Activated gamma-delta T cell treated with anti-CD3 and anti-CD28 coated beads, Interleukin-2, amount 50 U/mL, for 16 hours (primary cell): ENCODE measurements around the gene DUSP10.

Experiments
- DNase-seq: peaks from one replicate; pipeline ENCODE4 v3.0.0-alpha.2; 2020; ENCODE audit warnings: low read depth

DUSP10 gene

DNA sequence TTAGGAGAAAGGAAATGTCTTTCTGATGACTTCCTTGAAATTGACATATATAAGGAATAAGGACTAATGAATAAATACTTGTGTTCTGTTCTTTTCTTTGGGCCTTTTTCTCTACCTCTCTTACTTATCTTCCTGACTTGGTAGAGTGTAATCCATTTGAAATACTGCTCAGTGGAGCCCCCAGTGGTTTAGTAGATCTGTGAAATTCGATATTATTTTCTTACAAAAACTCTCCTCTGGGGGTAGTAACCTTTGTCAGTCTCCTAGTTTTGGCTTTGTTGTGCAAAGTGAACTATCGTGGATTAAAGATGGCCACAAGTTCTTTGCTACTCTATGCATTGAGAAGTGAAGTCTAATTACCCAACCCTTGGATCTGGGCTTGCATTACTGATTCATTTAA is 48.8 kb downstream of the DUSP10 start:
- DNase-seq: no peak

DNA sequence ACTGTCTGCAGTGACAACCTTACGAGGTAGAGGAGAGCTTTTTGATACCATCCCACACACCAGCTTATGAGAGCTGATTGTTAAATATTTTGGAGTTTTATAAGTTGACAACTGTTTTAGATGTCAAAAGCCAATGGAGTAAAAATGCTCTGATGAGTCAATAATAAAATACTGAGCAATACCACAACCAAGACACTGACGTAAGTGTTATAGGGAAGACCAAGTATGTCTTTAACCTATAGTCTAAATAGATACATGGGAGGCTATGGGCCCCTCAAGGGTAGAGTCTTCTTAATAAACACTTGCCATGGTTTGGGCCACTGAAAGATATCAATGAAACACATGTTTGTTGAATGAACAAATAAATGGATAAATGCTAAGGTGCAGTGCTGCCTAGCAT is 49.2 kb downstream of the DUSP10 start:
- DNase-seq: no peak

DNA sequence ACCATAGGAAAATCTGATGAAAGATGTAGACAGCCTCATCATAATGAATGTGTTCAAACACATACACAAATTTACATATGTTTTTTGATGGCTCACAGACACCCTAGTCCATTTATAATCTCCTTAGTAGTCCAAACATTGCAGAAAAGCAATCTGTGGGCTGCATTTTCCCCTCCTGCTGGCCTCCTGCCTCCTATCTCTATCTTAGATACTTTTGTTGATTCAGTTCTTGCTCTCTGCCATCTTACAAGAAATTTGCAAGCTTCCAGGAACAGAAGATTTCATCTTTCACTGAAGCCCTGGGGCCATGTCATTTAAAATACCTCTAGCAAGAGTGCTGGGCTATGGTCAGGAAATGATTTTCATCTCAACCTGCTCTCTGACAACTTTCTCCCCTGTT is 50.6 kb downstream of the DUSP10 start:
- no peak for DNase-seq

DNA sequence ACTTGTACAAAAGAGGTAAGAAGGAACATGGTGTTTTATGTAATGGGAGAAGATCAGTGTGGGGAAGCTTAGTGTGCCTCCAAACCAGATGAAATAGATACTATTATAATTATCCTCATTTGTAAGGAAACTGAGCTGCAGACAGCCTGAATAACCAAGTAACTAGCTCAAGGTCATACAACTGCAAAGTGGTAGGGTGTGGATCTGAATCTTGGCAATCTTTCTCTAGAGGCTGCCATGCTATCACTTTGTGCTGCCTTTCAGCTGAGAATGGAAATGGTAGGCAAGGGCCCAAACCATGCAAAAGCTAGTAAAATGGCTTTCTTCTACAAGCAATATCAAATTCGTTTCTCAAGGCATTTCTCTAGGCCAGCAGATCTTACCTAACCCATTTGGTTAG is 51.0 kb downstream of the DUSP10 start:
- no peak for DNase-seq

DNA sequence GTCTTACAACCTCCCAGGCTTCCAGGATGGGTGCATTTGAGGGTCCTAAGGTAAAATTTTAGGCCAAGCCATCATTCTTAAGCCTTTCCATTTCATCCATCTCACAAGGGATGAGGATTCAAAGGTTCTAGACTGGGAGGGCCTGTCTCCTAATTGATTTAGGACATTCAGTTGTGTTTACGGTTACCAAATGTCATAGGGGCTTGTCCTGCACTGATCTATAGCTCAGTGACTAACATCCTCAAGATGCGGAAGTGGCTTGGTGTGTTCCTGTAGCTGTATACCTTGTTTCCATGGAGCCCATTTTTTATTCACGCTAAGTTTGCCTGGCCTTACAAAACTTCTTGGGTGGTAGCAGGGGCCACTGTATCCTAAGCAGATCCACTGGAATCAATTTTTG is 52.8 kb downstream of the DUSP10 start:
- DNase-seq: no peak

DNA sequence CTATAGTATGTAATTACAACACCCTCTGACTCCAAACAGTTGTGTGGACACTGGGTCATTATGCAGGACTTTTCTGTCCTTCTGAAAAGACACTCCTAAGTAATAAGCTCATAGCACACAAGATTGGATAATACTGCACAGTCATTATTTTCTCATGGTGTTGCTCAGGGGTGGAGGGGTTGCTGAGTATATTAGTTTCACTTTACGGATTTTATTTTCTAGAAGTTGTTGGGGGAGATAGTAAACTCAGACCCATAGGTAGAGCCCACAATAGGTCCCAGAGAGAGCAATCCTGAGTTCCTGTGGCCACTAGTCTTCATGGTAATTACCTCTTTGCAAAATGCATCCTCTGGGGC is 53.4 kb downstream of the DUSP10 start:
- DNase-seq: no peak

DNA sequence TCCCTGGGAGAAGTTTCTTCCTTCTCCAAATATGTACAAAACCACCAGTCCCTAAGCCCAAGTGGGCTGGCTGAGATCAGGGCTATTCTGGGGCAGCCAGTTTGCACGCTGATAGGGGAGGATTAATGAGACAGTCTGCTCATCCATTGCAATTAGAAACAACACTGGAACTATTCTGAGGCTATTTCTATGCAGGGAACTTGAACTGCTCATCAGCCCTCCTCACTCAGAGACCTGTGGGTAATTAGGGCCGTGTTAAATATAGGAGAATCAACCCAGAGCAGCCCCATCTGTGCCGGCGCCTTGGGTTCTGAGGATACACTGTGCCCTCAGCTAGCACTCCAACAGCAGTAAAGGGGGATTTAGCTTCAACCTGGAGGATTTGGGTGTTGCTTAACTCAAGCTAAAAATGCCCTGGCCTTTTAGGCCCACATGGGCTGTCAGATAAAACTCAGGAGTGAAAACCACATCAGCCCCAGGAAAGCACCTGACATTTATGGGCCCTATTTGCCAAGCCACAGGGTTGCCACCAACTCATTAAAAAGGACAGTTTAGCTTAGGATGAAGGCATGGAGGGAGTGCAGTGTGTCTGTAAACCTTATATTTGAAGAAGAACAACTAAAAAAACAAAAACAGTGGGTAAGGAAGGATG is 53.9 kb downstream of the DUSP10 start:
- DNase-seq: no peak

DNA sequence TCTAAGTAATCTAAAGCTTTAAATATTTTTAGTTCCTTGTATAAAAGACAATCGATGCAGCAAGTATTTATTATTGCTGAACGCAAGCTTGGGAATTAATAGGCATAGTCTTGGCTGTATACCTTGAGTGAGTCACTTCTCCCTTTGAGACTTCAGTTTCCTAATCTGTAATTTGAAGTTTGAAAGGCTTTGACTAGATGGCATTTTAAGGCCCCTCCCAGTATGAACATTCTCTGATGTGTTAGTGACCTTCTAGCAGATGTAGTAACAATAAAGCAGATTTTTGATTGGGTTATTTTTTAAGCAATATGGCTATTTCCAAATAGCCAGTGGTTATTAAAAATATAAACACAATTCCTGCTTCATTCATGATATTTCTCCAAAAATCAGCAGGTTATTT is 58.2 kb downstream of the DUSP10 start:
- no peak for DNase-seq

DNA sequence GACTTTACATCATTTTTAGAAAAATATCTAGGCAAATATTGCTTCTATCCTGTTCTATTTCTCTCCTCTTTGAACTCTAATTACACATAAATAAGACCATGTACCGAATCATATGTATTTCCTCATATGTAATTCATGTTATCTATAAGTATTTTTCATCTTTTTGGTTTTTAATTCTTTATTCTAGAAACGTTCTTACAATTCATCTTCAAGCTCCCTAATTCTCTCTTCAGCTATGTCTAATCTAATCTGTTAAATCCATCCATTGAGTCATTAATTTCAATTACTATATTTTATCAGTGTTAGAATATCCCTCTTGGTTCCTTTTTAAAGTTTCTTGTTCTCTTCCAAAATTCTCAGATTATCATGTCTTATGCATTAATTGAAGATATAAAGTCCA is 61.8 kb downstream of the DUSP10 start:
- DNase-seq: no peak

DNA sequence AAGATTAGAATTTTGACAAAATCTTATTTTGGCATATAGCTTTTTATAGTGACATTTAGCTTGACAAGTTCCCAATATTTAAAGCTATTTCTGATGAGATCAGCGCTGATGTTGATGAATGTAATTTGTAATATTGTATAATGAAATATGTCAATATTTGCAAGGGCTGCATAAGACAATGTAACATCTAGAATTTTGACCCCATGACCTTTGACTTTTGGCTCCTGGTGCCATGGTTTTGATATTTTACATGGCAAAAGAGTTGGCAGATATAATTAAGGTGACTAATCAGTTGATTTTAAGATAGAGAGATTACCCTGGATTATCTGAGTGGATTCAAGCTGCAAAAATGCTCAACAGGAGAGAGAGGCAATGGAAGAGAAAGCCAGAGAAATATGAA is 63.9 kb downstream of the DUSP10 start:
- DNase-seq: no peak

DNA sequence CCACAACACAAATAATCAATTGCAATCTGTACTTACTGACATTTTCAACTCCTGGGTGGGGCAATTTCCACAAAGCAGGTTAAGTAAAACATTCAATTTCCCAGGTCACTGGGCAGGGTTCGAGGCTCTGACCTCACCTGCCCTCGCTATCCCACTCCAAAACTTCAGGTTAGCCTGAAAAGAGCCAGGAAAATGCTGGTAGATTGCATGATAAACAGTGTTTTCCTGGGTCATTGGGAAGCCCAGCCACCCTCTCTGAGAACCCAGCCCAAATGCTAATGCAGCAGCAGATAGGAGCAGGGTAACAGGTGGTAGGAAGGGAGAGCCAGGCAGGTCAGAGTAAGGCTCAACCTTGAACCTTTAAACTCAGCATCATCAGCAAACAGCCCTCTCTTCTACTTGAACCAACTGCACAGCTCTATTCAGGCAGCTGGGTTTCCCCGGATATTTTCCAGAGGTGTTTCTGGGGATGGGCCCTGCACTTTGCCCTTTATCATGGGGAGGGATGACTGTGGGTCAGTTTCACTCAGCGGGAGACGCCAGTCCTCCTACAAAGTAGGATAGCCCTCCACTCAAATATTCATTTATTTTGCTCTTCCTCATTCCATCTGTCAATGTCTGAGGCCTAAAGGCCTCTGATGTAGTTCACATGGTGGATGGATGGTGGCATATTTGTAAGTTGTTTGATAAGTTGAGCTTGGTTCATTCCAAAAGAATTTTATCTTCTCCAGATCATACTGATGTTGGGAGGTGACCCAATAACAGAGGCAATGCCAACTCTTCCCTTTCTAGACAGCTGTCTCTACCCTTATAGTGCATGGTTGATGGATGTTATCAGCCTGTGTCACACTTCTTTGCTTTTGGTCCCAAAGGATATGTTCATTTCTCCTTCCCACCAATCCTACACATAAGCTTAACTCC is 65.7 kb downstream of the DUSP10 start:
- DNase-seq: no peak

DNA sequence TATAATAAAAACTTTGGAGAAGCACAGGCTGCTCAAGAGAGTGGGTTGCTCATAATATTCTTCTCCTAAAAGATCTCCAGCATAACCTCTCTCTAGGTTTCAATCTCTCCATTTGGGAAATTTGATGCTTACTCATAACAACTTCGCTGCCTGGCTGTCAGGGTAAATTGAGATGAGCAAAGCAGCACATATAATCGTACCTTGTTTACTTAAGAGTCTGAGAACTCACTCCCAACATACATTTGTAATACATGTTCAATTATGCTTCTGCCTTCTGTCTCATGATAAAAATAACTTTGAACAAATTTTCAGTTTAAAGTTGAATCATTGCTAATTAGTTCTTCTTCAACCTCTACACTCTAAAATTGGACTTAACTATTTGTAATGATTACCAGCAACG is 68.9 kb downstream of the DUSP10 start:
- no peak for DNase-seq

DNA sequence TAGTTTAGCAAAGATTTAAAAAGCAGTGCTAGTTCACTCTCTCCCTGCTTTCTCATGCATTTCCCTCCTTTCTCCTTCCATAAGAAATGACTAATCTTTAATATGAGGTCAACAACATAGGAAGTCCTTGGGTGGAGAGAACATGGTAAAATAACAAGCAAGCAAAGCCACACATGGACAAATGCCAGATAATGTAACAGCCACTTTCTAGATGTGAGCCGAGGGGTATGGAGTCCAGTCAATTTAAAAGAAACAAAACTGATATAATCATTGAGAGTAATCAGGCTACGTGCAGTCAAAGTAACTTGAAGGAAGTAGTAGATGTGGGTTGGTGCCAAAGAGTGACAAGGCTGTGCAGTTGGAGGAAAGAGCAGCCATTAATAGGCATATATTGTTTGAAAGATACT is 69.6 kb downstream of the DUSP10 start:
- DNase-seq: no peak

DNA sequence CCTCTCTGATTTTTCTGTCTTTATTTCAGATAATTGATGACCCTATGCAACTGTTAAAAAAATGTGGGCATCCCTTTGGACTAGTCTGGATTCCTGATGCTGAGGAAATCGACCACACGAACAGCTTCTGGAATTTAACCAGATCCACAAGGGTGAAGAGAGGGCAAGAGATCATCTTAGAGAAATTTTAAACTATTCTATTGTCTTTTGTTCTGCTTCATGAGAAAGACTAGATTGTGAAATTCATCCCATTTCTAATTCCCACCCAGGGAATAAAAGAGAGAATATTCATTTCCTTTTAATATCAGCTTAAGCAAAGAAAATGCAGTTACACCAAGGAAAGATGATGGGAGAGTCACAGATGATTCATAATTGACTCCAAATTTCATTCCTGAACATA is 71.8 kb downstream of the DUSP10 start:
- no peak for DNase-seq

DNA sequence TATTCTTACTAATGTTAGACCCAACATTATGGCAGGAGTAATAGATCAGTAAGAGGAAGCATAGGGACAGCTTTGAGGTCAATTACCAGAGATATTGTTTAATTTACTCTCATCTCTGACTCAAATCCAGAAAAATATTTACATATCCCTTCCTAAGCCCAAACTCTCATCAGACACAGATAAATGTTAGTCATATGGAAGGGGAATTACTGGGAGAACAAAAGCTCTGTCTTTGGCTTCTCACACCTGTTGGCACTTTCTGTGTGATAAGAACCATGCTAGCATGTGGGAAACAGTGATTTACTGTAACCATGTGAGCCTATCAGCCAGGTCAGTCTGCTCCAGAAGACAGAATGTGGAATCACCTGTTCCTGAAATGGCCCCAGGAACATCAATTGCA is 72.4 kb downstream of the DUSP10 start:
- DNase-seq: no peak

DNA sequence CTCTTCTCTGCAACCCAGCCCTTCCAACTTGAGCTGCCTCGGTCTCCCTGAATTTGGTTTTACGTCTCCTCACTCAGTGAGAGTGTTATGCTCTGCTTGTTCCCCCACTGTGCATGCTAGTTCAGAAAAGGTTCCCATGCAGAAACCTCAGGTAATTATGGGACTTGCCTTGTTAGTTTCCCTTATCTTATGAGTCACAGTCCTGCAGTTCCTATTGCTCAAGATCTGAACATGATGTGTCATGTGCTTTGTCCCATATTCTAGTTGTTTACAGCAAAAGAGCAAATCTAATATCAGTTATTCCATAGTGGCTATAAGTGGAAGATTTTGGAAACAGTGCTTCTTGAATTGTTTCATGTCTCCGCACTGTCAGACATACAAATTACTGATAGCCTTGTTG is 74.4 kb downstream of the DUSP10 start:
- DNase-seq: no peak

DNA sequence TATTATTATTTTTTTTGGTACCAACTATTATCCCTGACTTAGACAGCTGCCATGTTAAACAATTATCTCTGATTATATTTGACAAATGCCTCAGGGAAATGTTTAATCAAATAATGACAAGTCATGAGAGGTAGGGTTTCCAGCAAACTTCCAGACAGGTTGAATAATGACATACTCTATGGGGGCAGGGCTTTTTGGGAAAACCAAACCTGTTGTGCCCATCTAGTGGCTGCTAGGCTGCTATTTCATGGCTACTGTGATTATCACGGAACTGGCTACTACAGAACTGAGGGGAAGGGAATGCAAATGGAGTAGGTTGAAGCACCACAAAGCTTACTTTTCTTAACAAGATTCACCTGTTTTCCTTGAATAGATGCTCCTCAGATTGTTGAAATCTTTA is 77.6 kb downstream of the DUSP10 start:
- no peak for DNase-seq

DNA sequence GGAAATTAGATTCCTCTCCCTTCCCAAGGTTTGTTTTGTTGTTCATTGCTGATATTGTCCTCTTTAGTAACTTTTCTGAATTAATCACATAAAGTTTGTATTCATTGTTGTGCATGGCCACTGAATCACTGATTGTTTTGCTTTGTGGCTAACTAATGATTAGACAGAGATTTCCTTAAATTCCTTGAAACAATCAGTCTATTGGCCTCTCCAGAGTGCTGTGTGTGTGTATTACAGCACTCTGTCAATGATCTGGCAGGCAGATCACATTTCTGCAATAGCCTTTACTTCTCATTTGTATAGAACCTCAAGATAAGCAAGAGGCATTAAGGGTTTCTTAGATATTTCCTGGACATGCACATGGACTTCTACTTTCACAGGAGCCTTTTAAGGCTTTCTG is 78.6 kb downstream of the DUSP10 start:
- DNase-seq: no peak

DNA sequence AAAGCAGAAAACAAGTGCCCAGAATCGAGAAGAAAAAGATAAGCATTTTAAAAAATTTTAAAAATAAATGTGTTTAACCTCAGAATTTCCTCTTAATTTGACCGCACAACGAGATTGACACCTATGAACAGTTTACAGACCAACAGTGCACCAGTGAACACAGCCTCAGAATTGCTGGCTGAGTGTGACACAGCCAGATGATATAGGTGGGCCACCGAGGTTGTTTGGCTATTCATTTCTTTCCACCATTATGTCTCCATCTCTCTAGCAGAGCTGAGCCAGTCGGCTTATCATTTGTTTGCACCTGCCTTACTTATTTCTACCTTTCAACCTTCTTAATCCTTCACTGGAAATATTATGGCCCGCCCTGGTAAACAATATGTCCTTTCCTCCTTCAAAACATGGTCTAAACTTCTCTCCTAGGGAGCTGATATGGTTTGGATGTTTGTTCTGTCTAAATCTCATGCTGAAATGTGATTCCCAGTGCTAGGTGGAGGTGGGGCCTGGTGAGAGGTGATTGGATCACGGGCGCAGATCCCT is 86.1 kb downstream of the DUSP10 start:
- no peak for DNase-seq
